Measurements from ENCODE around the gene TGFBR3.

- TF ChIP-seq REST (IDR thresholded peaks at IDR 0.05; ENCODE audit: insufficient read depth in 1 of 2, low read depth in 2 of 2, low read length in 2 of 2) (no peak), FOXP2 (optimal IDR thresholded peaks at IDR 0.05; ENCODE audit: borderline replicate concordance, extremely low read depth, extremely low read length, insufficient read depth) (no peak), TAF1 (IDR thresholded peaks at IDR 0.05; ENCODE audit: borderline replicate concordance, insufficient read depth, low read length) (no peak), POLR2AphosphoS5 (IDR thresholded peaks at IDR 0.05; ENCODE audit: low read depth, low read length) (no peak)
These were observed 232.8 kb downstream of the TGFBR3 start for GRCh38 chr1:91653183-91653582.
